22Rv1 (cell line): ENCODE measurements around the gene ZNF672.

ENCODE experiments used
- ZFX ChIP-seq: fragments of 450-650 bp; IDR thresholded peaks from 2 replicates; pipeline ENCODE4 v1.6.1; 2017; ENCODE audit warnings: antibody characterized with exemption, borderline replicate concordance
- TF ChIP-seq, protein P1 (sequence below): fragments of 450-650 bp; IDR thresholded peaks from 2 replicates; pipeline ENCODE4 v1.5.1; 2017; ENCODE audit warnings: mild to moderate bottlenecking

DNA sequence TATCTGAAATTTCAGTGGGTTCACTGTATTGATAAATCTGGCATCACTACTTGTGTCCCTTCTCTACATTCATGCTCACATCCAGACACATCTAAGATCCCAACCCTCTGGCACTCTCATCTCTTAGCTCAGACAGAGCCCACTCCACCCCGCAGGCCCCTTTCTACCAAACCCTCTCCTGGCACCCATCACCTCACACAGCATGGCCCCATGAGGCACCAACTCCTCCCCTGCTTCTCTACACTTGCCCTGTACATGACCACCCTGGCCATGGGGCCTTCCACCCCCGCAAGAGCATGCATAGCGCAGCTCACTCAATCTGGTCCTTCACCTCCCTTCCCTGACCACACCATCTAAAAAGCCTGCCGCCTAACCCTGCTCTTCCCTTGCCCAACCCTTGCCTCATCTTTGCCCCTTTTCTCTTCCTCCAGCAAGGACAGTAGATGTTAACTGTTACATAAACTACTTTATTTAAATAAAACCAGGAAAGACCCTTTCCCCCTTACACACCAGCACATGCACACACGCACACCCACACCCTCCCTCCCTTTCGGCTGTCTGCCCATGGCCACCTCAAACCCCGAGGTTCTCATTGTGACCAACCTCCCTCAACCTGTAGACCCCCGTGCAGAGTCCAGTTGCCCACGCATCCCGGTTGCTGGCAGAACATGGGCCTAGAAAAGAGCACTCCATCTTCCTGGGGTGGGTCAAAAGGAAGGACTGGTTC is 27.9 kb upstream of the ZNF672 start:
- TF ChIP-seq, protein P1, sequence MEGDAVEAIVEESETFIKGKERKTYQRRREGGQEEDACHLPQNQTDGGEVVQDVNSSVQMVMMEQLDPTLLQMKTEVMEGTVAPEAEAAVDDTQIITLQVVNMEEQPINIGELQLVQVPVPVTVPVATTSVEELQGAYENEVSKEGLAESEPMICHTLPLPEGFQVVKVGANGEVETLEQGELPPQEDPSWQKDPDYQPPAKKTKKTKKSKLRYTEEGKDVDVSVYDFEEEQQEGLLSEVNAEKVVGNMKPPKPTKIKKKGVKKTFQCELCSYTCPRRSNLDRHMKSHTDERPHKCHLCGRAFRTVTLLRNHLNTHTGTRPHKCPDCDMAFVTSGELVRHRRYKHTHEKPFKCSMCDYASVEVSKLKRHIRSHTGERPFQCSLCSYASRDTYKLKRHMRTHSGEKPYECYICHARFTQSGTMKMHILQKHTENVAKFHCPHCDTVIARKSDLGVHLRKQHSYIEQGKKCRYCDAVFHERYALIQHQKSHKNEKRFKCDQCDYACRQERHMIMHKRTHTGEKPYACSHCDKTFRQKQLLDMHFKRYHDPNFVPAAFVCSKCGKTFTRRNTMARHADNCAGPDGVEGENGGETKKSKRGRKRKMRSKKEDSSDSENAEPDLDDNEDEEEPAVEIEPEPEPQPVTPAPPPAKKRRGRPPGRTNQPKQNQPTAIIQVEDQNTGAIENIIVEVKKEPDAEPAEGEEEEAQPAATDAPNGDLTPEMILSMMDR = no peak
- no peak for TF ChIP-seq ZFX
